Measurements from ENCODE around the gene MCF2L.

The MCF2L gene

DNA sequence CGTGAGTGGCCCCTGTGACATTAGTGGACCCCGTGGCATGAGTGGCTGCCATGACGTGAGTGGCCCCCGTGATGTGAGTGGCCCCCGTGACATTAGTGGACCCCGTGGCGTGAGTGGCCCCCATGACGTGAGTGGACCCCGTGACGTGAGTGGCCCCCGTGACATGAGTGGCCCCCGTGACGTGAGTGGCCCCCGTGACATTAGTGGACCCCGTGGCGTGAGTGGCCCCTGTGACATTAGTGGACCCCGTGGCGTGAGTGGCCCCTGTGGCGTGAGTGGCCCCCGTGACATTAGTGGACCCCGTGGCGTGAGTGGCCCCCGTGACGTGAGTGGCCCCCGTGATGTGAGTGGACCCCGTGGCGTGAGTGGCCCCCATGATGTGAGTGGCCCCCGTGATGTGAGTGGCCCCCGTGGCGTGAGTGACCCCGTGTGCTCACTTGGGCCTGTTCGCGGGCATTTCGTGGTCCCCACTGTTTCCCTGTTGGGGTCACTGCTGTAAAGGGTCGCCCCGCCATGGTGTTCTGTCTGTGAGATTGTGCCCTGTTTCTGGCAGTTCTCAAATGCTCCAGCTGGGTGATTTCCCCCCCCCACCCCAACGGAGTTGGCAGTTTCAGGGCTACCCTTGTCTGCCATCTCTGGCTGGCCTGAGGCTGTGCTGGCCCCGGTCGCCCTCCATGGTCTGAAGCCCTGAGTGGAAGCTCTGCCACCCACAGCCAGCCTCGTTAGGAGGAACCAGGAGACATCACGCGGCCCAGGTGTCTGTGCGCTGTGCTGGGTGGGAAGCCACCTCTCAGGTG, 64.2 kb downstream of the MCF2L start:
- DNase-seq (ENCODE audit: low read depth in 2 of 2), result no peak

DNA sequence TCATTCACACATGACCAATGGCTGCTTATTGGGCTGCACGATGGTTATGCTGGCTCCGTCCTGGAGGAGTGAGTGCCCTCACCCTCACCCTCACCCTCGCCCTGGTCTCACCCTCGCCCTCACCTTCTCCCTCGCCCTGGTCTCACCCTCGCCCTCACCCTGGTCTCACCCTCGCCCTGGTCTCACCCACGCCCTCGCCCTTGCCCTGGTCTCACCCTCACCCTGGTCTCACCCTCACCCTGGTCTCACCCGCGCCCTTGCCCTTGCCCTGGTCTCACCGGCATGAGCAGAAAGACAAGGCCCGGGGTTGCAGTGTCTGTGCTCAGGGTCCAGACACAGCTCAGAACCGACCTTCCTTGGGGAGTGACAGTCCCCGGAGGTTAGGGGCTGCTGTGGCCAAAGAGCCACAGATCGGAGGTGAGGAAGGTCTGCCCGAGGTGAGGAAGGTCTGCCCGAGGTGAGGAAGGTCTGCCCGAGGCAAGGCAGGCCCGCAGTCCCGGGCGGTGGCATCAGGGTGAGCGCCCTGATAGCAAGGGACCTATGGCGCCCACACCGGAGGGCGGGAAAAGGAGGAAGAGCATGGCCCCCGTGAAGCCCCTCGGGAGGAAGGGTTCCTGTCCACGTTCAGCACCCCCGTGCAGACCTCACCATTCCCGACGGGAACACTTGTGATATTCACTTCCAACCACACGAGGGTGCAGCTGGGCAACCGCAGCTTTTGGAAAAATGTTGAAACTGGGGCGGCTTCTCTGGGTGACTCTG, 65.6 kb downstream of the MCF2L start:
- DNase-seq (ENCODE audit: low read depth in 2 of 2), result no peak

DNA sequence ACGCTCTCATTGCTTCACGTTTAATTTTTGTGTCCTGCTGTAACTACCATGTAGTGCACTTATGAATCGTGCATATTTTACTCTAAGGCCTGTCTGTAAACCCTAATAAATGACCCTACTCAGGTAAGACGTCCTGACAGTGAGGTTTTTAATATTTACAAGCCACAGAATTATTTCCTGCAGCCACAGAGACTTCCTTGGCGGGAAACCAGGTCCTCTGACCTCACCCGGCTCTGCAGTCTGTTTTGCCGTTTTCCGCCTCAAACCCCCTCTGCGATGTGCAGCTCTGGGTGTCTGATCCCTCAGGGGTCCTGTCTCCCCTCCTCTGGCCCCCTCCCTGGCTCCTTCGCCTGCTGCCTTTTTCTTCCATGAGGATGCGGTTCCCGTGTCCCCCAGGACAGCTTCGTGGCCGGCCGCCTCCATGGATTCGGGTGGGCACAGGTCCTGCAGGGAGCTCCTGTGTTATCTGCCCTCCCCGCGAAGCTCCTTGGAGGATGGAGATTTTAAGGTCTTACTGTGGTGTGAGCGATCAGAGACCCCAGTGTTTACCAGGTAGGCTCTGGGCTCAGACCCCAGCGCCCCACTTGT, 66.3 kb downstream of the MCF2L start:
- no peak for DNase-seq (ENCODE audit: low read depth in 2 of 2)

DNA sequence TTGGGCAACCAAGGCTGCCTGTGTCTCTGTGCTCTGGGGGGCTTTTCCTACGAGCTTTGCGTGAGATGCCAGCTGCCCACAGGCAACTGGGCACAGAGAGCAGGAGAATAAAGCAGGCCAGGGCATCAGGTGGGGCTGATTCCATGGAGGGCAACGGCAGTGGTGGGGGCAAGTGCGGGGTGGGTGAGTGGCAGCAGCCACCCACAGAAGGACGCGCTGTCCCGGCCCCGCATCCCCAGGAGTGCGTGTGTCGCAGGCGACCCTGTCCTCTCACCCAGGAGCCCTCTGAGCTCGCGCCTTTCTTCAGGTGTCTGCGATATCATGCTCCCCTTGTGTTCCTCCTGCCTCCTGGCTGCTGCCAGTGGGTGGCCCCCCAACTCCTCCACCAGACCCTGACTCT, 67.4 kb downstream of the MCF2L start:
- no peak for DNase-seq (ENCODE audit: low read depth in 2 of 2)

DNA sequence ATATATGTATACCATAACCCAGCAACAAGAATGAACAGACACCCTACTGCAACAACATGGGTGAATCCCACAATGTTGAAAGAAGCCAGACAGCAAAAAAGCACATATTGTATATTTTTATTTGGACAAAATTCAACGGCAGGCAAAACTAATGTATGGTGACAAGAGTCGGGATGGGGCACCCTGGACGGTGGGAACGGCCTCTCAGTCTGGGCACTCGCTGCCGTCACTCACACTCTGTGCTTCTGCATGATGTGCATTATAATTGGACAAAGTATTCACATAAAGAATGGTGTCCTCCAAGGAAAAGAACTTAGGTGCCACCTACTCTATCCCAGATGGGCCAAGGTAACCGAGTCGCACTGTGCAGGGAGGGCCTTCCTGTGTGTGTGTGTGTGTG, 71.0 kb downstream of the MCF2L start:
- no peak for DNase-seq (ENCODE audit: low read depth in 2 of 2)

DNA sequence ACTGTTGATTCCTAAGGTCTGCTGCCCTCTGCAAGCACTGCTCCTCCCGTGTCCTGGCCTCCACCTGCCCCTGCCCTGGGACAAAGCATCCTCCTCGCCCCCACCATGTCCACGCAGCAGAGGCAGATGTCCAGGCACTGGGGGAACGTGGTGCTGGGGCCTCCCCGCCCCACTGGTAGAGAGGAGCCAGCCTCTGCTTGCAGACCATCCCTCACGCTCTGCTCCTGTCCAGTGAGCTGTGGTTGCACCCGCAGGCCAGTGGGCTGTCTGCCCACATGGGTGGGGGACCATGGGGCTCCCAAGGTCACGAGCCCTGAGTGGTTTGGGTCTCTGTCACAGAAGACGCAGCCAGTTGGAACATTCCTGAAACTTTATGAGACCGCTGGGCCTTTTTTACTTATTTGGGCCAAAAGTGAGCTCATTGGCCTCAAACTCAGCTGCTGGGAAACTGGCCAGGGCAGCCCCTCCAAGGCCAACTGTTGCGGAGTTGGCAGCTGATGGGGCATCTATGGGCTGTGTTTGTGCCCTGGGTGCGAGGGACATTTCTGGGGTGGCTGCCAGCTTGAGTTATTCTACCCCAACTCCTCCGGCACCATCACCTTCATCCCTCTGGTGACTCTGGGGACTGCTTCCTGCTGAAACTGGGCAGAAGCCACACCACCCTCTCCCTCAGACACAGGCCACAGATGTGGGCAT, 71.7 kb downstream of the MCF2L start:
- no peak for DNase-seq (ENCODE audit: low read depth in 2 of 2)

DNA sequence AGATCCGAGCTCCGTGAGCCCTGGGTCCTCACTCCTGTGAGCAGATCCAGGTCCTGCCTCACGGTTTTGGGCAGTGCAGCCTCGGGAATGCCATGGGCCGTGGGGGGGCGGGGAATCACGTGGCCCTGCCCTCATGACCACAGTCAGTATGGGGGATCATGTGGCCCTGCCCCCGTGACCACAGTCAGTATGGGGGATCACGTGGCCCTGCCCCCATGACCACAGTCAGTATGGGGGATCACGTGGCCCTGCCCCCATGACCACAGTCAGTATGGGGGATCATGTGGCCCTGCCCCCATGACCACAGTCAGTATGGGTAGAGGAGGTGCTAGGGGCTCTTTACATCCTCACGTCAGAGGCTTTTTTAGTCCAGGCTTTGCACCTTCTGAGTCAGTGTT, 72.3 kb downstream of the MCF2L start:
- no peak for DNase-seq (ENCODE audit: low read depth in 2 of 2)

DNA sequence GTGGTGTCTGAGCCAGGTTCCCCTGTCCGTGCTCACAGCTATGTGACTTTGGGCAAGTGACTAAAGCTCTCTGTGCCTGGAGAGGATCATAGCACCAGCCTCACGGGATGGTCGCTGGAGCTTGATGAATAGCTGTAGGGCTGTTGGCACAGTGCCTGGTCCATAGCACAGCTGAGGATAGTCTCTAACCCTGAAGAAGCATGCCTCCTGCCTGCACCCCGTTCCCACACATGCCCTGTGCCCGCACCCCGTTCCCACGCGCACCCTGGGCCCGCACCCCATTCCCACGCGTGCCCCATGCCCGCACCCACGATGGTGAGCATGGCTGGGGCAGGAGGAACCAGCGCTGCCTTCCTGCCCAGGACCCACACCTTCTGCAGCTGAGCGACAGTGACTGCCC, 72.9 kb downstream of the MCF2L start:
- DNase-seq (ENCODE audit: low read depth in 2 of 2), result no peak

DNA sequence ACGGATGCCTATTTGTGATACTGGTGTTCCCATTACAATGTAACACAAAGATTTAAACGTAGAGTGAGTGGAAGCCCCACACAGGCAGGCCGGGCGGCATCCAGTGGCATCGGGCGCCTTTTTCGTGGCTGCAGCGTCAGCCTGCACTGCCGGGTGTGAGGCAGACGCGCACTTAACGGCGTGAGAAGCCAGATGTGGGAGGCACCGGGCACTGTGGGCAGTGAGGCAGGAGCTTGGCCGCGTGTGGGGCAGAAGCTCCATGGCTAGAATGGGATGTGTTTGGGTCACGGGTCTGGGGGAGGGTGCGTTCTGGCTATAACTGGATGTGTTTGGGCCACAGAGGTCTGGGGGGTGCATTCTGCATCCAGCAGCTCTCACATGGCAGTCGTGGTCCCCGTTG, 73.4 kb downstream of the MCF2L start:
- DNase-seq (ENCODE audit: low read depth in 2 of 2), result no peak

DNA sequence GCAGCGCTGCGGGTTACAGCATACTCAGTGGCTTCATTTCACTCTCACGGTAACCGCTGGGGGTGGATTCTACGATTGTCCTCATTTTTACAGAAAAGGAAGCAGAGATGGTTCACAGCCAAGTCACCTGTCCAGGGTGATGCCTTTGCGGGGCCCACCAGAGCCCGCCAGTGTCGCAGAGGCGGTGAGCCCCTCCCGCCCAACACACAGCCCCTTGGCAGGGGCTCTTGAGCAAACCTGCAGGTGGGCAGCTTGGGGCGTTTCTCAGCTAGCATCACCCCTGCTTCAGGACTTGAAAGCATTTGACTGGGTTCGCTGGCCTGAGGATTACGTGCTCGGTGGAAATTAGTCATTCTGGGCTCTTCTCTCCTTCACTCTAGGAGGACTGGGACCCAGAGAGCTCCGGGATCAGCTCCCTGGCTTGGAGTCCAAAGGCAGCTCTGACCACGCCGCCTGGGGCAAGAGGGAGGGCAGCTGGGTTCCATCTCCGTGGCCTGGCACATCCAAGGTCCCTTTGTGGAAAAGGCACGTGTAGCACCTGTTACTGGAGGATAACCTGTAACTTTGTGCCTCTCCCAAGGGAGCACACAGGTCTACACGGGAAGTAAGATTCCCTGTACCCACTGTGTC, 74.1 kb downstream of the MCF2L start:
- no peak for DNase-seq (ENCODE audit: low read depth in 2 of 2)

DNA sequence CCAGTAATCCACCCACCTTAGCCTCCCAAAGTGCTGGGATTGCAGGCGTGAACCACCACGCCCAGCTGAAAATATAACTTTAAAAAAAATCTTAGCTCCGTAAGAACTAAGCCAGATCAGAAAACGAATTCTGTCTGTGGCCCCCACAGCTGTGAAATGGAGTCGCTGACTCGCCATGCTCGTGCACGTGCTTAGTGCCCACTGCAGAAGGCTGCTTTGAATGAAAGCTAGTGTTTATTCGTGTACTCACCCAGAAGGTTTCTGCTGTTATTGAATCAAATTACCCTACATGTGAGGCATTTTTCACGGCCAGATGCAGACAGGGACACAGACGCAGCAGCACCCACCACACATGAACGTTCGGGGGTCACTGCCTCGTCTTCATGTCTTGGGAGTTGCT, 74.9 kb downstream of the MCF2L start:
- no peak for DNase-seq (ENCODE audit: low read depth in 2 of 2)

DNA sequence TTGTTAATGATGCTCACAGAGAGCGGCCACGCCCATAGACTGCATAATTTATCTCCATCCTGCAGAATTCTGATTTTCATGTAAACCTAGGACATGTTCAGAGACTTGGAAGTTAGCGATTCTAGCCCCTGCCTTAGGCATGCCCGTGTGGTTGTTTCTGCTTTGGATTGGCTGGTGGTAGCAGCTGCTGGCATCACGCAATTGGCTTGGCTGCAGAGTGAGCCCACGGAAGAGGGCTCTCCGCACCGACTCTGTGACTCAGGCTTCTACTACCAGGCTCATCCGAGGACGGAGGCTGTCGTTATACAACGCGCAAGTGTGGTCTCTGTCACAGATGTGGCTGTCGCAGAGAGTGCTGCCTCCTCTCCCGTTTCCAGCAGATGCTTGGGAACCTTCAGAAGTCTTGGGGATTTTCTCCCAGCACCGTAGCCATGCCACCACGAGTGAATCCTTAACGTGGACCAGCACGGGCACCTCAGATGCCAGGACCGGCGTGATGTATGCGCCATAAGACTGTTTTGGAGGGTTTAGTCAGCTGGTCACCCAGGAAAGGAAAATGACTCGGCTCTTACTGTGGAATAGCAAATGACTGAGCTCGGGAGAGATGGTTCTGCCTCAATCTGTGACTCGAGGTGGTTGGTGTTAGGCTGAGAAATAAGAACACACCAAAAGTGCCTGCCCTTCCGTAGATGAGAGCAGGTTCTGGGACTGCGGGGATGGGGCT, 75.5 kb downstream of the MCF2L start:
- DNase-seq (ENCODE audit: low read depth in 2 of 2), result no peak

DNA sequence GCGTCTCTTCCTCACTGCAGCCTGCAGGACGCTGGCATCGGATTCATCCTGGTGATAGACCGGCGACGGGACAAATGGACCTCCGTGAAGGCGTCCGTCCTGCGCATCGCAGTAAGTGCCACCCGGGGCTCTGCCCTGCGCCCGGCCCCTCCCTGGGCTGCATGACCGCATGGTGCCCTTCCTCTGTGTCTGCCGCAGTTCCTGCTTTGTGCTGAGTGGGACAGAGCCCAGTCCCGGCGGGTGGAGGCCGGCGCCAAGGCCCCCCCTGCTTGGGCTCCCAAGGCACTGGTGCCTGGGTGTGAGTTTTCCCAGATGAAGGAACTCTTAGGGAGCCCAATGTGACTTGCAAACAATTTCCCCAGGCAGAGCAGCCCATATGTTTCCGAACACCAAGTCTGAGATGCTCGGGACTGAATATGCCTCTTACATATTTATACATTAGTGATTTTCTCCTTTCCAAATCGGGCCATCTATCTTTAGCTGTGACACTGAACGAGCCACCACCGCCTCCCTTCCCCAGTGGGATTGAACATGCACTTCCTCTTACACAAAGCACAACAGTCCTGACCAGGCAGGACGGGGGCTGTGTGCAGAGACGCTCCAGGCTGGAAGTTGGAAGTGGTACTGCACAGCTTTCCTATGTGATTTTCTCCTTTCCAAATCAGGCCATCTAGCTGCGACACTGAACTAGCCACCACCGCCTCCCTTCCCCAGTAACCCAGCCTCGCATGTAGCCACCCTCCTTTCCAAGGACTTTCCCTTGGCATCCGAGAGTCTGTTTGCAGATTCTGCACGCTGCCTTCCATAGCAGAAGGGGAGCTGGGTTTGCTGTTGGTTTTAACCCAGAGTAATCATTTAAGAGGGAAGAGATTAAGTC, 76.5 kb downstream of the MCF2L start:
- no peak for DNase-seq (ENCODE audit: low read depth in 2 of 2)

DNA sequence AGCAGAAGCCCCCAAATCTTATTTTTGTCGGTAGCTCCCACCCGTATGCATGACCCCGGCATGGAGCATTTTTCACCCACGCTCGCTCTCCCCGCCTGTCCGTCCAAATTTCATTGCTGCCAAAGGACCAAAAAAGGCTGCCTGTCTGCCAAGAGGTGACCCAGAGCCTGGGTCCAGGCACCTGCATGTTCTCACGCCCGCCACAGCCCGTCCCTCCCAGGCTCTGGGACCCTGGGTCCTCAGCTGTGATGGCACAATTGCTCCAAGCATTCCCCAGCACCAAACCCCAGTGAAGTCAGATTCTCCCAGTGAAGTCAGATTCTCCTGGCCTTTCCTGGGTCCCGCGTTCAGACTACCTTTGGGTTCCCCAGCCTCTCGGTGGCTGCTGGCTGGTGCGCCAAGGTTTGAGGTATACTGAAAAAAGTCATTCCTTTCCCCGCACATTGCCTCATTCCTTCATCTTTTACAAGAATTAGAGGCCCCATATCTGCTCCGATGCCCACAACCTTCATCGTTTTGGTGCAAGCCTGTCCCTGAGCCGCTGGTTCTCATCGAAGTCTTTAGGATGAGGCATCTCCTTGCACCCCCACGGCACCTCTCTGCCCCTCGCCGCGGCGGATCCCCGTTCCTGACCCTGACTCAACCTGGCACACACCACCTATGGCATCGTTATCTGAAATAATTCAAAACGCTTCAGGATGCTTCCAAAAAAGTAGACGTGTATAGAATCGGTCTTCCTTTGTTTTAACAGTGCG, 77.3 kb downstream of the MCF2L start:
- no peak for DNase-seq (ENCODE audit: low read depth in 2 of 2)

DNA sequence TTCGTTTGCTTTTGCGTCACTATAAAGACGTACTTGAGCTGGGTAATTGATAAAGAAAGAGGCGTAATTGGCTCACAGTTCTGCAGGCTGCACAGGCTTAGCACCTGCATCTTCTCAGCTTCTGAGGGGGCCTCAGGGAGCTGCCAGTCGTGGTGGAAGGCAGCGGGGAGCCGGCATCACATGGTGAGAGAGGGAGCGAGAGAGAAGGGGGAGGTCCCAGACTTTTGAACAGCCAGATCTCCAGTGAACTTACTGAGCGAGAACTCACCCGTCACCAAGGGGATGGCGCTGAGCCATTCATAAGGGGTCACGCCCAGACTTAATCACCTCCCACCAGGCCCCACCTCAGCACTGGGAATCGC, 77.8 kb downstream of the MCF2L start:
- DNase-seq (ENCODE audit: low read depth in 2 of 2), result no peak

DNA sequence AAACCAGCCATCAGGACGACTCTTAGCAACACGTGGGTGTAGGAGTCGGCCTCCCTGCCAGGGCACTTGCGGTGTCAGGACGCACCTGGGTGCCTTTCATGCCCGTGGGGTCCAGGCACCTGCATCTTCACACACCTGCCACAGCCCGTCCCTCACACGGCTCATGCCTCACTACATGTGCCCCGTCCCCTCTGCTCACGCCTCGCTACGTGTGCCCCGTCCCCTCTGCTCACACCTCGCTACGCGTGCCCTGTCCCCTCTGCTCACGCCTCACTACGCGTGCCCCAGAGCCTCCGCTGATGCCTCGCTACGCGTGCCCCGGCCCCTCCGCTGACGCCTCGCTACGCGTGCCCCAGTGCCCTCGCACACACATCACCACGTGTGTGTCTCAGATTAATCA, 78.6 kb downstream of the MCF2L start:
- DNase-seq (ENCODE audit: low read depth in 2 of 2), result no peak

DNA sequence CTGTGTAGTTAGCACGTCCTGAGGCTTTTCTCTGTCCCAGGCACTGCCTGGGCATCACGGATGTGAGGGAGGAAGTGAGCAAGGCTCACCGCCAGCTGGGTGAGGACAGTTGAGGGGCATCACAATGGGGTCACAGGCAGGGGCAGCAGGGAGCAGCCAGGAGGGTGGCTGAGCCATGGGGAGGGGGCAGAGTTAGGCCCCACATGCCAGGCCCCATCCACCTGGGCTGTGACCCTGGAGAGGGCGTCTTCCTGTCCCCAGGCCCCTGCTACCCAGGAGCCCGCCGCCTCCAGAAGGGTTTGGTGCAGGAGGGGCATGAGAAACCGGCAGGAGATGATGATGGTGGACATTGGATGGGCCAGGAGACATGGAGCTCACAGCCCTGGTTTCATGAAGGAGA, 79.8 kb downstream of the MCF2L start:
- DNase-seq (ENCODE audit: low read depth in 2 of 2), result no peak

DNA sequence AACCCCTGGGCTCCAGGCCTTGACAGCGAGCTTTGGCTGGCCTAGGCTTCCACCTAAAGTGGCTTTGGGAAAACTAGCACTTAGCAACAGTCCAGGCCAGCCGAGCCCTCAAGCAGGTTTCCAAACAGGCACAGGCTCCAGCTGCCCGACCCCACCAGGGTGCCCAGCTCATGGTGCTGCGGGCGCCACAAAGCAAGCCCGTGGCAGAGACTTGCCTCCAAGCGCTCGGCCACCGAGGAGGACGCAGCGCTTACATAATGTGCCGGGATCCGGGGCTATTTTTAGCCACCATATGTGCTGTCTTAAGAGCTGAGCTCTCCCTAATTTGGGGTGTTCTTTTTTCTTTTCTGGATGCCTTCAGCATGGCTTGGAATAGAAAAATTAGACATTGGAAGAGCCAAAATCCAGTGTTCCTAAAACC, 80.5 kb downstream of the MCF2L start:
- DNase-seq (ENCODE audit: low read depth in 2 of 2), result no peak

DNA sequence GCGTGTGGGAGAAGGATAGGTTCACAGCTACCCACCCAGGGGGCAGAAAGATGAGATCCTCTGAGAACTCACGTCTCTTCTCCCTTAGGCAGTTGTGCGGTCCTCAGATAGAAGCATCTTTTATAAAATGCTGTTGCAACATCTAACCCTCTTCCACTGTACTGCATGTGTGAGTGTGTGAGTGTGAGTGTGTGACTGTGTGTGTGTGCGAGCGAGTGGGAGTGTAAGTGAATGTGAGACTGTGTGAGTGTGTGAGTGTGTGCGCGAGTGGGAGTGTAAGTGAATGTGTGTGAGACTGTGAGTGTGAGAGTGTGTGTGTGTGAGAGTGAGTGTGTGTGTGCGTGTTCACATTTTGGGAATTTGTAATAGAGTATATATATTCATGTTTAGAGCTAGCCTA, 81.0 kb downstream of the MCF2L start:
- no peak for DNase-seq (ENCODE audit: low read depth in 2 of 2)

Data from activated CD4-positive, alpha-beta T cell treated with anti-CD3 and anti-CD28 coated beads for 24 hours (primary cell).